Caco-2 (cell line): Measurements from ENCODE around the gene UMAD1. TPM values are rescaled to one million over a fixed set of nuclear protein-coding genes. Genes with fewer than 3 reads are reported as not detected.

Experiments used
- BruUV-seq: library from RNA; stranded (reverse); fragments of 400-500 nt; replicated peaks from 2 replicates; lab custom pipeline; 2021; lab: Mats Ljungman, UMichigan
- CTCF ChIA-PET: fragments of 300-600 bp; sonication (Branson Sonifier 250); formaldehyde crosslinking; loops from one replicate; lab custom pipeline; 2022; ENCODE audit warnings: antibody characterized with exemption; lab: Charles Lee
- POLR2A ChIA-PET: fragments of 300-600 bp; sonication (Branson Sonifier 250); formaldehyde crosslinking; loops from one replicate; lab custom pipeline; 2022; ENCODE audit warnings: antibody characterized with exemption; lab: Charles Lee
- DNase-seq, 2 experiments: peaks; one replicate each; pipeline versions ENCODE4 v3.0.0 to v3.0.0-alpha.2; 2020 to 2022
- H3K27me3 ChIP-seq: replicated peaks from 2 replicates; pipeline ENCODE4 v1.6.0; 2011; ENCODE audit warnings: low read length; ENCODE audit not compliant: control insufficient read depth, insufficient read depth
- H3K36me3 ChIP-seq: 2 replicates; pipeline ENCODE4 v1.5.1; 2011; ENCODE audit warnings: low read length; ENCODE audit not compliant: control insufficient read depth, insufficient read depth
- H3K4me1 ChIP-seq: fragments of 250-450 bp; sonication (Bioruptor Pico); 2 replicates; pipeline ENCODE4 v1.5.1; 2020; ENCODE audit warnings: mild to moderate bottlenecking
- H3K4me3 ChIP-seq: 2 replicates; pipeline ENCODE4 v1.5.1; 2011; ENCODE audit warnings: low read depth, mild to moderate bottlenecking, control low read depth, low read length
- H3K9me3 ChIP-seq: fragments of 250-450 bp; sonication (Bioruptor Pico); 2 replicates; pipeline ENCODE4 v1.5.1; 2020; ENCODE audit warnings: mild to moderate bottlenecking, moderate library complexity
- H3K27ac Mint-ChIP-seq: one replicate; pipeline ENCODE4 v1.8.0; 2022; ENCODE audit warnings: mixed read lengths; ENCODE audit not compliant: unreplicated experiment
- H3K27me3 Mint-ChIP-seq: one replicate; pipeline ENCODE4 v1.8.0; 2022; ENCODE audit warnings: mixed read lengths; ENCODE audit not compliant: insufficient read depth, unreplicated experiment
- H3K36me3 Mint-ChIP-seq: one replicate; pipeline ENCODE4 v1.8.0; 2022; ENCODE audit warnings: mild to moderate bottlenecking, mixed read lengths; ENCODE audit not compliant: insufficient read depth, unreplicated experiment
- H3K4me1 Mint-ChIP-seq: one replicate; pipeline ENCODE4 v1.8.0; 2022; ENCODE audit warnings: low read depth, mixed read lengths; ENCODE audit not compliant: unreplicated experiment
- H3K4me3 Mint-ChIP-seq: one replicate; pipeline ENCODE4 v1.8.0; 2022; ENCODE audit warnings: mild to moderate bottlenecking, moderate library complexity, mixed read lengths; ENCODE audit not compliant: unreplicated experiment
- H3K9me3 Mint-ChIP-seq: one replicate; pipeline ENCODE4 v1.8.0; 2022; ENCODE audit warnings: mixed read lengths; ENCODE audit not compliant: unreplicated experiment
- CTCF ChIP-seq, 2 experiments: fragments of 200-600 bp in 1 of 2; IDR thresholded peaks; 1 replicate in 1 of 2; 2 replicates in 1 of 2; pipeline versions ENCODE4 v1.5.1 to v1.8.0; 2011 to 2022; ENCODE audit warnings: antibody characterized with exemption in 1 of 2, control low read depth in 1 of 2, inconsistent platforms in 1 of 2, low read depth in 1 of 2, low read length in 1 of 2, mild to moderate bottlenecking in 1 of 2, moderate library complexity in 1 of 2; ENCODE audit not compliant: insufficient read depth in 1 of 2, severe bottlenecking in 1 of 2, unreplicated experiment in 1 of 2
- intact Hi-C: fragments of 100-400 bp; cut with micrococcal nuclease; formaldehyde crosslinking; loops from one replicate; pipeline ENCODE4 v1.10.0; 2022; ENCODE audit not compliant: unreplicated experiment
- total RNA-seq: library from RNA; stranded (reverse); gene quantifications from 2 replicates; pipeline ENCODE4 v1.2.3, GENCODE V29; 2022

The UMAD1 gene
- total RNA-seq, 1 experiment from 2014 or later: 20.0 TPM

GRCh38 chr7:7868572-7868899 is 228.0 kb downstream of the UMAD1 start:
- POLR2A ChIA-PET: no interaction called here
- H3K27me3 ChIP-seq: no peaks in the 10 kb centered on the region
- no peaks in the 10 kb centered on the region for H3K36me3 Mint-ChIP-seq
- H3K27me3 Mint-ChIP-seq: no peaks in the 10 kb centered on the region
- DNase-seq: no peak
- H3K9me3 ChIP-seq: no peaks in the 10 kb centered on the region
- H3K4me1 ChIP-seq: no peaks in the 10 kb centered on the region
- H3K9me3 Mint-ChIP-seq: no peaks in the 10 kb centered on the region
- no peaks in the 10 kb centered on the region for H3K36me3 ChIP-seq
- H3K4me3 Mint-ChIP-seq: no peak overlapping the region
- intact Hi-C loops: no loop called here
- CTCF ChIA-PET: no interaction called here
- no peak for TF ChIP-seq CTCF (IDR thresholded peaks at IDR 0.05; ENCODE audit: insufficient read depth in 1 of 2, low read depth in 1 of 2, low read length in 1 of 2, severe bottlenecking in 1 of 2, unreplicated experiment in 1 of 2)
- BruUV-seq: no TSS peak
- H3K4me3 ChIP-seq: no peak overlapping the region
- H3K4me1 Mint-ChIP-seq: no peaks in the 10 kb centered on the region
- H3K27ac Mint-ChIP-seq: no peak overlapping the region

GRCh38 chr7:7869036-7869435 is 228.5 kb downstream of the UMAD1 start:
- BruUV-seq: no TSS peak
- no peaks in the 10 kb centered on the region for H3K4me1 Mint-ChIP-seq
- Histone ChIP-seq H3K27me3 (no peaks in the 10 kb centered on the region), H3K4me3 (no peak overlapping the region), H3K9me3 (no peaks in the 10 kb centered on the region), H3K4me1 (no peaks in the 10 kb centered on the region), H3K36me3 (no peaks in the 10 kb centered on the region)
- H3K4me3 Mint-ChIP-seq: no peak overlapping the region
- H3K36me3 Mint-ChIP-seq: no peaks in the 10 kb centered on the region
- ChIA-PET POLR2A (no interaction called here), CTCF (no interaction called here)
- H3K27me3 Mint-ChIP-seq: no peaks in the 10 kb centered on the region
- intact Hi-C loops: no loop called here
- no peaks in the 10 kb centered on the region for H3K9me3 Mint-ChIP-seq
- no peak overlapping the region for H3K27ac Mint-ChIP-seq
- TF ChIP-seq CTCF (IDR thresholded peaks at IDR 0.05; ENCODE audit: insufficient read depth in 1 of 2, low read depth in 1 of 2, low read length in 1 of 2, severe bottlenecking in 1 of 2, unreplicated experiment in 1 of 2): no peak
- DNase-seq: no peak

GRCh38 chr7:7869651-7870050 is 229.1 kb downstream of the UMAD1 start:
- DNase-seq: no peak
- CTCF ChIA-PET: no interaction called here
- no peak overlapping the region for H3K4me3 ChIP-seq
- no peaks in the 10 kb centered on the region for H3K4me1 ChIP-seq
- POLR2A ChIA-PET: no interaction called here
- H3K27ac Mint-ChIP-seq: no peak overlapping the region
- H3K36me3 ChIP-seq: no peaks in the 10 kb centered on the region
- BruUV-seq: no TSS peak
- no peaks in the 10 kb centered on the region for H3K9me3 Mint-ChIP-seq
- H3K27me3 ChIP-seq: no peaks in the 10 kb centered on the region
- H3K9me3 ChIP-seq: no peaks in the 10 kb centered on the region
- H3K36me3 Mint-ChIP-seq: no peaks in the 10 kb centered on the region
- intact Hi-C loops: loop anchor here (2.0 kb wide), 1 partner anchor 67 kb away; no protein-coding TSS in a partner anchor
- H3K4me1 Mint-ChIP-seq: no peaks in the 10 kb centered on the region
- no peak for TF ChIP-seq CTCF (IDR thresholded peaks at IDR 0.05; ENCODE audit: insufficient read depth in 1 of 2, low read depth in 1 of 2, low read length in 1 of 2, severe bottlenecking in 1 of 2, unreplicated experiment in 1 of 2)
- no peak overlapping the region for H3K4me3 Mint-ChIP-seq
- H3K27me3 Mint-ChIP-seq: no peaks in the 10 kb centered on the region
